G401.6 (cell line): ENCODE results near the gene ENOSF1.
"Not testable (repeated sequence)": the region's sequence is repeated elsewhere in the genome, so short reads cannot be mapped to it uniquely, and the experiment has no call there.

ENCODE experiments used
- FAIRE-seq: peaks from 2 replicates; lab custom pipeline; 2012; peaks lifted over from hg19 to GRCh38; lab: Jason Lieb, UNC

ENOSF1 gene

DNA sequence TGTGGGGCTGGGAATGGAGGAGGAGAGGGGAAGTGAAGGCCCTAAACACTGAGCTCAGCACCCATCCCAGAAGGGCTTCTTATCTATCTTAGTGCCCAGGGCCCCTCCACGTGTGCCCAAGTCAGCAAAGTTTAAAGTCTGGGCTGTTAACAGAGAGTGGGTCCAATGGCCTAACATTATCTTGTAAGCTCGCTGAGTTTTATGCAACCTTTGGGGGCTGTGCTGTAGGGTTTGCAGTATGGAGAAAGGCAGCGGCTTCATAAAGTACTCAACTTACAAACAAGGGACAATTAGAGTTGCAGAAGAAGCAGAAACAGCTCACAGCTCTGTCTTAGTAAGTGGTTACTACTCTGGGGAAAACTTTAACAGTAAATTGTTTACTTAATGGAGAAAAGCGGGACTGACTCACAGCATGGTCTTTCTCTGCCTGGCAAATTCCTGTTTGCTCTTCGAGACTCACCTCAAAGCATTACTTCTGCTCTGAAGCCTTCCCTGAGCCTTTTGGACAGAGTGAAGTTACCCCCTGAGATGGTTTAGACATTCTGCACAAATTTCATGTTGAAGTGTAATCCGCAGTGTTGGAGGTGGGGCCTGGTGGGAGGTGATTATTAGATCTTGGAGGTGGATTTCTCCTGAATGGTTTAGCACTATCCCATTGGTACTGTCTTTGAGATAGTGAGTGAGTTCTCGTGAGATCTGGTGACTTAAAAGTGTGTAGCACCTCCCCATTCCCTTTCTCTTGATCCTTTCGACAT is 9.0 kb downstream of the ENOSF1 start:
- FAIRE-seq: no peak

- no peak for FAIRE-seq
Observed at GRCh38 chr18:697800-698199, 14.6 kb downstream of the ENOSF1 start.

- FAIRE-seq: no peak
Observed at GRCh38 chr18:697012-697411, 15.4 kb downstream of the ENOSF1 start.

DNA sequence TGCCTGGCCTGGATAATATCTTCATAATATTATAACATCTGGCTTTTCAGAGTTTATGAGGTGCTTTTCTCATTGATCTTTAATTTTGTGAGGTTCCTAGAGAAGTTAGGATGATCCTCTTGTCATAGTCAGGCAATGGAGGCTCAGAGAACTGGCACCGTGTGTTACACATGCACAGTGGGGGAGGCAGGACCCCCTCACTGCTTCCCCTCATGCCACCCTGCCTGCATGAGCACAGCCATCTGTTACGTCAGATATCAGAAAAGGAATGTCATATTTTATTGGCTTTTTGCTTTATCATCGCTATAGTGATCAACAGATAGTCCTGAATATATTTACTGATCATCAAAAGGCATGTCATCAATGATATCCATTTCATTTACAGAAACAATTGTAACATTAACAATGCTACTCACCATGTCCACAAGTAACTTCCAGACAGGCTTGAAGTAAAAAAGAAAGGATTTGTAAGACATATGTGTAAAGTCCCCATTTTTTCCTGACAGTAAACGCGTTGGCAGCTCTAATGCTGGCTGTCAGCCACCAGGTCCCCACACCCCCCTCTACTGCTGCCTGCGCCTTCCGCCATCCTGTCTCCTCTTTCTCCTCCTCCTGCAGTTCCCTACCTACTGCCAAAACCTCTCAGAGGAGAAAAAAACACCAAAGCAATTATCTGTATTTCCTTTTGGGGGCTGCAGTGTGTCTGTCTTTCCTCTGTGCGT is 18.8 kb downstream of the ENOSF1 start:
- FAIRE-seq: no peak

GRCh38 chr18:692824-693223 is 19.6 kb downstream of the ENOSF1 start:
- FAIRE-seq: no peak

DNA sequence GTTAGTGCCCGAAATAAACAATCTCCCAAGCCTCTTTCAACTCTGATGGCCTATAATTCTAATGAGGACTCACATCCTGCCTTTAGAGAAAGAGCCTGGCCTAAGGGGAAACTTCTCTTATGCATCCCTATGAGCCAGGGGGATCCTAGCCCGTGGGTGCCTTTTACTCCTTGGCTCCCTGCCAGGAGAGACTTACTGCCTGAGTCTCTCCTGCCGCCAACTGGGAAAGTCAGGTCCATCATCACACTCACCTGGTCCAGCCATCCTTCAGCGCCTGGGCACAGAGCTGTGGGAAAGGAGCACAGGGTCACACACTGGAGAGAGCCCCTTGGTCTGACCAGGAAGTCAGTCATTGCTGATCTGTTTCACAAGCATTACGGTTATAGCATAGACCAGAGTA is 24.1 kb downstream of the ENOSF1 start:
- FAIRE-seq: no peak

- no peak for FAIRE-seq
Observed at GRCh38 chr18:686339-687111, 25.9 kb downstream of the ENOSF1 start.

GRCh38 chr18:685438-685837 is 27.0 kb downstream of the ENOSF1 start:
- no peak for FAIRE-seq

DNA sequence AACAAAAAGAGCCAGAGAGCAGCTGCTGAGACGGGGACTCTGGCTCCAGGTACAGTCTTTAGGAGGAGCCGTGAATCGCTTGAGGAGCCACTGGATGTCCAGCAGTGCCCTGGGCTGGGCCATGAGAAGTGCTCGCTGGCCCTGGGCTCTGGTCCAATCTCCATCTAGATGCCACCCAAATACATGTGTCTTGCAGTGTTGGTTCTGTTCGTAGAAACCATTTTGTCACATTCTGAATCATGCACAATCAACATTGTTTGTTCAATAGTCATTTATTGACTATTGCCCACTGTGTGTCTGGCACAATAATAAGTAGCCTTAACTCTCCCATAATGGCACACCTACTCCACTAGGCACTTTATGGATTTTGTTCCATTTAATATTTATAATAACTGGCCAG is 28.9 kb downstream of the ENOSF1 start:
- FAIRE-seq: no peak

DNA sequence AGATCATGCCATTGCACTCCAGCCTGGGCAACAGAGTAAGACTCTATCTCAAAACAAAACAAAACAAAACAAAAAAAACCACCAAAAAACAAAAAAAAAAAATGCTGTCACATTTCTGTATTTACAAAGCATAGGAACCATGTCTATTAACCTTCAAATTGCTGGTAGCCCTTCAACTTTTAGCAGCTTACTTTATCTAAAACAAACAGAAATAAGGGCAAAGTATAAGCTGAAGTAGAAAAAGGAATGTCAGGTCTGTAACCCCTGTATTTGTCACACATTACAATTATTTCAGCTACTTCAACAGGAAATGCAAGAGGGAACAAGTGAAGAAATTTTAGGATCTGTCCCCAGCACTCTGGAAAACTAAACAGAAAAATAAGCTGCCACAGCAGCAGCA is 29.6 kb downstream of the ENOSF1 start:
- no peak for FAIRE-seq

DNA sequence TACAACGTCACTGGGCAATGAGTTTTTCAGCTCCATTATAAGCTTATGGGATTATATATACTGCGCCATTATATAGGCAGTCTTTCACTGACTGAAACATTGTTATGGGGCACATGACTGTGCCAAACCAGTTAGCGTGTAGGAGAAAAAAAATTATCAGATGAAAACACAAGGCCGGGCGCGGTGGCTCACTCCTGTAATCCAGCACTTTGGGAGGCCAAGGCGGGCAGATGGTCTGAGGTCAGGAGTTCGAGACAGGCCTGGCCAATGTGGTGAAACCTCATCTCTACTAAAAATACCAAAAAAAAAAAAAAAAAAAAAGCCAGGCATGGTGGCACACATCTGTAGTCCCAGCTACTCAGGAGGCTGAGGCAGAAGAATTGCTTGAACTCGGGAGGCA is 30.0 kb downstream of the ENOSF1 start:
- not testable (repeated sequence) for FAIRE-seq

DNA sequence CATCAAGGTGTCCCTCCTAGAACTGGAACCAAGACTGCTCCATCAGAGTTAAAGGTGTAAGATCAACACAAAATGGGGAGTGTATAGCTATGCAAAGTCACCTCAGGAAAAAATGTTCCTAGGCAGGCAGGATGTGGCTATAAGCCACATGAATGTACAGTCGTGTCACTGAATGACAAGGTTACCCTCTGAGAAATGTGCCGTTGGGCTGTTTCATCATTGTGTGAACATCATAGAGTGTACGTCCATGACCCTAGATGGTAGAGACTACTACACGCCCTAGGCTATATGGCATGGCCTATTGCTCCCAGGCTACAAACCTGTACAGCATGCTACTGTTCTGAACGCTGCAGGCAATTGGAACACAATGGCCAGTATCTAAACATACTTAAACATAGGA is 30.4 kb downstream of the ENOSF1 start:
- FAIRE-seq: no peak

DNA sequence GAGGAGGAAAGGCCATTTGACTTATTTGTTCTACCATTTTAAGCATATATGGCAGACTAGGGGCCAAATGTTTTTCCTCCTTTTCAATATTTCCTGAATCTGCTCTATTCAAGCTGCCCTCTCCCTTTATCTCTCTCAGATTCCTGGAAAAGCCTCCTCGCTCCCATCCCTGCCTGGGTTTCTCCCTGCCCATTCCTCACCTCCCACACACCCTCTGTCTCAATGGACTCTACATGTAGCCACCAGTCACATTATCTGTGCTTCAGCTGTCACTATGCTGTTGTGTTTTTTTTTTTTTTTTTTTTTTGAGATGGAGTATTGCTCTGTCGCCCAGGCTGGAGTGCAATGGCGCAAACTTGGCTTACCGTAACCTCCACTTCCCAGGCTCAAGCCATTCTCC is 32.0 kb downstream of the ENOSF1 start:
- no peak for FAIRE-seq

DNA sequence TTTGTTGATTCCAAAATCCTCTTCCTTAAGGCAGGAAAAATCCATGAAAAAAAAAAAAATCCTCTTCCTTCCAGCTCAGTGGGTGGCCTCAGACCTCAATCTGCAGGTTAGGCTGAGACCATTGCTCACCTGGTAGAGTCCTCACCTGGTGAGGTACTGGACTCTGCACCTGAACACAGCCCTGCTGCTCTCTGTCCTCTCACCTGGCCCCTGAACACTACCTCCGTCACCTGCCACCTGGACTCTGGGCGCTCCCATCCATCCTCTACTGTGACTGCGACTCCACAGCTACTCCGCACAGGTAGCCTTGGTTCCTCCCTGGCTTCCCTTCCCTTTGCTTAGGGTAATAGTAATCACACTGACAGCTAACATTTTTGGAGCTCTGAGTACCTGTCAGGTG is 32.9 kb downstream of the ENOSF1 start:
- no peak for FAIRE-seq

DNA sequence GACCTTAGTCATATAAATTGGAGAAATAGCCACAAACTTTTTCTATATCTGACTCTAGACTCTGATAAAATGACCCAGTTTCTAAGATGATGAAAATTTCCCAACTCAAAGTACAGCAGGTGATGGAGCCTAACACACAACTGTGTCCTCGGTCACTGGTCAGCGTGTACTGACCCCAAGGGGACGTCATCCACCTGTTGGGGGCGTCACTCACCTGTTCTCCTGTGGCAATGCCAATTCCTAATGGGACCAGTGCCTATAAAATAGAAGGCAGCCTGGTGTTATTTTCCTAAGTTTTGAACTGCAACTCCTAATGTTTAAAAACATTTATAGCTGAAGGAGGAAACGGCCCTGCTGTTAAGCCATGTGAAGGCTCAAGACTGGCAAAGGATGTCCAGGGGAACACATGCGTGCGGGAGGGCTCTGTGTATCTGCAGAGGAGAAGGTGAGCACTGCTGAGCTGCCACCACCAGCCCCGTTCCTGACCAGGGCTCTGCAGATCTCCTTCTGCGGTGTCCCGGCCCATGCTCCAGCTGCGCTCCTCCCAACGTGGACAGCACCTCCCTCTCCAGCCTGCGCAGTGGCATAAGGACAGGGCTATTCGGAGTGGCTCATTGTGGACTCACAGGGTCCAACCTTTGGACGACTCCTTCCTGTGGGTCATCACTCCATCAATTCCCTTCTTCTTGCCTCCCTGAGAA is 33.8 kb downstream of the ENOSF1 start:
- FAIRE-seq: no peak

GRCh38 chr18:677951-678381 is 34.5 kb downstream of the ENOSF1 start:
- FAIRE-seq: no peak

DNA sequence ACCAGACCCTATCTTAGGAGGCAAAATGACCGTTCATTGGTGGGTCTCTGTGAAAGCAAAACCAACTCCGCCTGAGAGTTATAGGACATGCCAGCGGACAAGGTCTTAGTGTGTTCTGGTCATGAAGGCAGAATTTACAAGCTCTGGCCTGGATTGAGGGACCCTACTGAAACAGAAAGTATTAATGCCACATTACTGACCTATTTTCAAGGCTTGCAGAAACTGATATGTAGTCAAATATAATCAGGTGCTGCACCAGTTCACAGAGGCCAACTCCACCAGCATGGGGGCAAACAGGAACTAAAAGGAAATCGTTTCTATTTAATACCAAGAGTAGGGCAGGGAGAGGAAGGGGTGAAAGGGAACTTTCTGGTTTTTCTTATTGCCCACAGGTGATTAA is 35.3 kb downstream of the ENOSF1 start:
- no peak for FAIRE-seq

DNA sequence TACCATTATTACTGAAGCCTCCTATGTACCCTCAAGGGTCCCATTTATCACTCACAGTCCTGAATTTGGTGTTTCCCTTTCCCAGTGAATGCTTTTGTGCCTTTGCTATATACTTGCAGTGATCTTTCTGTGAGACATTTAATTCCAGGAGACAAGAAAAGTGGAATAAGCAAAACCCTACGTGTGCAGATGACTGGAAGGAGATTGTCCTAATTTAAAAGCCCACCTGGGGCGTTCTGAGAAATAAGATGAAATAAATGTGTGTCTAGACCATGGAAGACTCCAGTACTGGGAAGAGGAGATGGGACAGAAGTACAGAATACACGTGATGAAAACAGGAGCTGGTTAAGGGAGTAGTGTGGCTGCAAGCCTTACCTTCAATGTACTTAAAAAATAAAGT is 35.7 kb downstream of the ENOSF1 start:
- FAIRE-seq: no peak

- no peak for FAIRE-seq
Observed at GRCh38 chr18:676069-676468, 36.4 kb downstream of the ENOSF1 start.

DNA sequence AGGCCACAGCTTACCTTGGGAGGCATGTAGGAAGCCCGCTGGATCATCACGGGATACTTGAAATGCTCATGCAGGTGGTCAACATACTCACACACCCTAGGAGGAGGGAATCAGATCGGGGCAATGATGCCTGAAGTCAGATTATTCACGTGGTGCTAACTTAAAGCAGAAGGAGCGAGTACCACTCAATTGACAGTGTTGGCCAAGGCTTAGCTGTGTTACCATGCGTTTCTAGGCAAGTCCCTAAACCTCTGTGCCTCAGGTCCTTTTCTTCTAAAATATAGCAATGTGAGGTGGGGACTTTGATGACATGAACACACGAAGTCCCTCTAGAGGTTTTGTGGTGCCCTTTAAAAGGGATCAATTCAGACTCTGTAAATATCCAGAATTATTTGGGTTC is 37.1 kb downstream of the ENOSF1 start:
- FAIRE-seq: no peak

DNA sequence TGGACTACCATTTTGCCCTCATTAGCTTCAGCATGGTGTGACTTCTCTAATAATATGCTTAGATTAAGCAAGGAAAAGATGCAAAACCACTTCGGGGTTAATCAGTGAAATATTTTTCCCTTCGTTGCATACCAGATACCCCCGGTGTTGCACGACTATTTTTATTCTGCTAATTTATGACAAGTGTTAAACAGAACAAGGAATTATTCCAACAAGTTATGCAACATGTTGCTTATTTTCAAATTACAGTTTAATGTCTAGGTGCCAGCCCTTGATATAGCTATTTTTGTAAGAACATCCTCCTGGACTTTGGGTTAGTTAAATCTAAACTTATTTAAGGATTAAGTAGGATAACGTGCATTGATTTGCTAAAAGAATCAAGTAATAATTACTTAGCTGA is 38.7 kb downstream of the ENOSF1 start:
- FAIRE-seq: no peak

DNA sequence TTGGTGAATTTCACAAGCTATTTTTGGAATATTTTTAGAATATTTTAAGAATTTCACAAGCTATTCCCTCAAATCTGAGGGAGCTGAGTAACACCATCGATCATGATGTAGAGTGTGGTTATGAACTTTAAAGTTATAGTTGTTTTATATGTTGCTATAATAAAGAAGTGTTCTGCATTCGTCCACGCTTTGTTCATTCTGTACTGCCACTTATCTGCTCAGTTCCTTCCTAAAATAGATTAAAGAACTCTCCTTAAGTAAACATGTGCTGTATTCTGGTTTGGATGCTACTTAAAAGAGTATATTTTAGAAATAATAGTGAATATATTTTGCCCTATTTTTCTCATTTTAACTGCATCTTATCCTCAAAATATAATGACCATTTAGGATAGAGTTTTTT is 39.1 kb downstream of the ENOSF1 start:
- FAIRE-seq: no peak

GRCh38 chr18:671405-671804 is 41.0 kb downstream of the ENOSF1 start:
- FAIRE-seq: no peak
